Choroid plexus epithelial cell (primary cell): ENCODE data around the gene F11.
A peak's percentile ranks its signal among the peaks of the same experiment; 100 is the strongest.

Source experiments
- DNase-seq: peaks from one replicate; pipeline ENCODE4 v3.0.0-alpha.2; 2010; ENCODE audit warnings: low read depth
- H3K4me3 ChIP-seq: 2 replicates; pipeline ENCODE4 v1.5.1; 2011; ENCODE audit warnings: low read depth, mild to moderate bottlenecking, control low read depth, low read length, moderate library complexity
- TF ChIP-seq, protein P1 (sequence below): conservative IDR thresholded peaks from 2 replicates; pipeline ENCODE4 v1.5.1; 2011; ENCODE audit warnings: low read depth, mild to moderate bottlenecking, control low read depth, inconsistent platforms, low read length, moderate library complexity

F11 gene

GRCh38 chr4:186286581-186286980, 20.6 kb downstream of the F11 start:
- TF ChIP-seq, protein P1, sequence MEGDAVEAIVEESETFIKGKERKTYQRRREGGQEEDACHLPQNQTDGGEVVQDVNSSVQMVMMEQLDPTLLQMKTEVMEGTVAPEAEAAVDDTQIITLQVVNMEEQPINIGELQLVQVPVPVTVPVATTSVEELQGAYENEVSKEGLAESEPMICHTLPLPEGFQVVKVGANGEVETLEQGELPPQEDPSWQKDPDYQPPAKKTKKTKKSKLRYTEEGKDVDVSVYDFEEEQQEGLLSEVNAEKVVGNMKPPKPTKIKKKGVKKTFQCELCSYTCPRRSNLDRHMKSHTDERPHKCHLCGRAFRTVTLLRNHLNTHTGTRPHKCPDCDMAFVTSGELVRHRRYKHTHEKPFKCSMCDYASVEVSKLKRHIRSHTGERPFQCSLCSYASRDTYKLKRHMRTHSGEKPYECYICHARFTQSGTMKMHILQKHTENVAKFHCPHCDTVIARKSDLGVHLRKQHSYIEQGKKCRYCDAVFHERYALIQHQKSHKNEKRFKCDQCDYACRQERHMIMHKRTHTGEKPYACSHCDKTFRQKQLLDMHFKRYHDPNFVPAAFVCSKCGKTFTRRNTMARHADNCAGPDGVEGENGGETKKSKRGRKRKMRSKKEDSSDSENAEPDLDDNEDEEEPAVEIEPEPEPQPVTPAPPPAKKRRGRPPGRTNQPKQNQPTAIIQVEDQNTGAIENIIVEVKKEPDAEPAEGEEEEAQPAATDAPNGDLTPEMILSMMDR, result no peak
- no peak for DNase-seq
- H3K4me3 ChIP-seq, result no peak overlapping the region

DNA sequence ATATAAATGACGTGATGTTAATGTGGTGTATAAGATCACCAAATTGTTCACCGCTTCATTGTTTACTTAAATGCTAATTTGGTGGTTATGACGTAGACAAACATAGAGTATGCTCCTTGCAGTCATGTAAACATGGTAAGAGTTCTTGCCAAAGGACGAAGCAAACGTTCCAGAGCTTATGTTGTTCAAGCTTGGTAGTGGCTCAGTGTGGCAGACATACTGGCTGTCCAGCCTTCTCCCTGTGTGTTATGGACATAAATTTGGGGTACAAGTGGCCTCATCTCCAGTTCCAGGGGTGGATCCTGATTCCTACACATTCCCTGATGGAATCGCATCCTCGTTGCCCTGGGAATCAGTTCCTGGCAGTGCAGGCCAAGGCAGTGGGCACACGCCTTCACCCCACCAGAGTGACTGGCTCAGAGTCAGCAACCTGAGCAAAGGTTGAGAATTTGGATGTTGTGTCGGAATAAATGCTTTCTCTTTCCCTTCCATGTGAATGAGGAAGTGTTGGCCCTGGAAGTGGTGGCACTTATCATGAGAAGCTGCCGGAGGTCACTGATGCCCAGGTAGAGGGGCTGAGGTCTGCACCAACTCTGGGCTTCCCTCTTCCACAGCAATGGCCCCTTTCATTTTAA, 25.4 kb downstream of the F11 start:
- H3K4me3 ChIP-seq, result no peak overlapping the region
- DNase-seq, result no peak
- TF ChIP-seq, protein P1, result no peak

- no peak for DNase-seq
- TF ChIP-seq, protein P1, result no peak
- H3K4me3 ChIP-seq, result no peak overlapping the region
Observed at GRCh38 chr4:186294160-186294559, 28.2 kb downstream of the F11 start.

- DNase-seq, result no peak
- TF ChIP-seq, protein P1, result no peak
- no peak overlapping the region for H3K4me3 ChIP-seq
Observed at GRCh38 chr4:186296481-186296880, 30.5 kb downstream of the F11 start.

- peak; percentile 85 for DNase-seq
Observed at GRCh38 chr4:186297013-186297645, 31.1 kb downstream of the F11 start.

GRCh38 chr4:186298031-186298647, 32.1 kb downstream of the F11 start:
- TF ChIP-seq, protein P1, result no peak
- no peak overlapping the region for H3K4me3 ChIP-seq
- no peak for DNase-seq

More at GRCh38 chr4:186297013-186297645, 31.1 kb downstream of the F11 start:
- no peak overlapping the region for H3K4me3 ChIP-seq
- TF ChIP-seq, protein P1, result peak; percentile 65
